ENCODE measurements around the gene DBP.

The DBP gene

GRCh38 chr19:48668761-48669160 is 31.6 kb upstream of the DBP start:
- Histone ChIP-seq H3K27ac (ENCODE audit: extremely low read depth, low read depth, low read length) (no peak overlapping the region), H3K4me1 (ENCODE audit: control insufficient read depth, insufficient read depth, low read length) (no peaks in the 10 kb centered on the region), H3K4me3 (ENCODE audit: low read depth, low read length) (no peak overlapping the region), H3K36me3 (ENCODE audit: control insufficient read depth in 2 of 2, insufficient read depth in 1 of 2, low read length in 2 of 2) (no peaks in the 10 kb centered on the region), H3K9me3 (ENCODE audit: control insufficient read depth, insufficient read depth, low read depth, low read length) (no peaks in the 10 kb centered on the region)
- ChIA-PET POLR2A (no interaction called here), CTCF (interaction anchor here (1.0 to 1.8 kb wide), 2 partner anchors 9 to 530 kb away, joined by 3 to 4 read pairs; no protein-coding TSS in a partner anchor)
- TF ChIP-seq, protein P1, sequence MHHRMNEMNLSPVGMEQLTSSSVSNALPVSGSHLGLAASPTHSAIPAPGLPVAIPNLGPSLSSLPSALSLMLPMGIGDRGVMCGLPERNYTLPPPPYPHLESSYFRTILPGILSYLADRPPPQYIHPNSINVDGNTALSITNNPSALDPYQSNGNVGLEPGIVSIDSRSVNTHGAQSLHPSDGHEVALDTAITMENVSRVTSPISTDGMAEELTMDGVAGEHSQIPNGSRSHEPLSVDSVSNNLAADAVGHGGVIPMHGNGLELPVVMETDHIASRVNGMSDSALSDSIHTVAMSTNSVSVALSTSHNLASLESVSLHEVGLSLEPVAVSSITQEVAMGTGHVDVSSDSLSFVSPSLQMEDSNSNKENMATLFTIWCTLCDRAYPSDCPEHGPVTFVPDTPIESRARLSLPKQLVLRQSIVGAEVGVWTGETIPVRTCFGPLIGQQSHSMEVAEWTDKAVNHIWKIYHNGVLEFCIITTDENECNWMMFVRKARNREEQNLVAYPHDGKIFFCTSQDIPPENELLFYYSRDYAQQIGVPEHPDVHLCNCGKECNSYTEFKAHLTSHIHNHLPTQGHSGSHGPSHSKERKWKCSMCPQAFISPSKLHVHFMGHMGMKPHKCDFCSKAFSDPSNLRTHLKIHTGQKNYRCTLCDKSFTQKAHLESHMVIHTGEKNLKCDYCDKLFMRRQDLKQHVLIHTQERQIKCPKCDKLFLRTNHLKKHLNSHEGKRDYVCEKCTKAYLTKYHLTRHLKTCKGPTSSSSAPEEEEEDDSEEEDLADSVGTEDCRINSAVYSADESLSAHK (tag by site-specific recombination; IDR thresholded peaks at IDR 0.05): 0 out of 2 replicates have a peak, but pooled peaks have one; percentile 14
- no peak for TF ChIP-seq ZNF211 (tag by site-specific recombination; IDR thresholded peaks at IDR 0.05; ENCODE audit: low read depth)
- no peak for TF ChIP-seq ZNF660 (tag by site-specific recombination; IDR thresholded peaks at IDR 0.05)
- TF ChIP-seq ZNF513 (tag by site-specific recombination; IDR thresholded peaks at IDR 0.05): peak; percentile 92

- H3K9me3 ChIP-seq (ENCODE audit: control insufficient read depth, insufficient read depth, low read depth, low read length): no peaks in the 10 kb centered on the region
- H3K27ac ChIP-seq (ENCODE audit: extremely low read depth, low read depth, low read length): no peak overlapping the region
- H3K4me3 ChIP-seq (ENCODE audit: low read depth, low read length): no peak overlapping the region
- POLR2A ChIA-PET: no interaction called here
- CTCF ChIA-PET: interaction anchor here (1.0 to 1.8 kb wide), 2 partner anchors 10 to 531 kb away, joined by 3 to 4 read pairs; no protein-coding TSS in a partner anchor
- H3K4me1 ChIP-seq (ENCODE audit: control insufficient read depth, insufficient read depth, low read length): no peaks in the 10 kb centered on the region
- H3K36me3 ChIP-seq (ENCODE audit: control insufficient read depth in 2 of 2, insufficient read depth in 1 of 2, low read length in 2 of 2): no peaks in the 10 kb centered on the region
- TF ChIP-seq ZNF223 (tag by site-specific recombination; IDR thresholded peaks at IDR 0.05) (no peak), ZNF174 (tag by site-specific recombination; IDR thresholded peaks at IDR 0.05) (no peak), YY2 (tag by site-specific recombination; IDR thresholded peaks at IDR 0.05) (no peak), ZNF138 (tag by site-specific recombination; IDR thresholded peaks at IDR 0.05; ENCODE audit: borderline replicate concordance) (no peak), ZNF416 (tag by site-specific recombination; IDR thresholded peaks at IDR 0.05) (no peak), MEIS1 (CRISPR knock-in tag; IDR thresholded peaks at IDR 0.05; ENCODE audit: borderline replicate concordance) (no peak), ZNF777 (tag by site-specific recombination; IDR thresholded peaks at IDR 0.05; ENCODE audit: borderline replicate concordance) (no peak), OSR2 (tag by site-specific recombination; IDR thresholded peaks at IDR 0.05) (no peak), ZBTB49 (tag by site-specific recombination; IDR thresholded peaks at IDR 0.05; ENCODE audit: low read depth) (no peak), GLIS2 (tag by site-specific recombination; IDR thresholded peaks at IDR 0.05) (no peak), ZNF791 (tag by site-specific recombination; IDR thresholded peaks at IDR 0.05) (no peak), ZBTB6 (tag by site-specific recombination; IDR thresholded peaks at IDR 0.05) (no peak)
- TF ChIP-seq, protein P2, sequence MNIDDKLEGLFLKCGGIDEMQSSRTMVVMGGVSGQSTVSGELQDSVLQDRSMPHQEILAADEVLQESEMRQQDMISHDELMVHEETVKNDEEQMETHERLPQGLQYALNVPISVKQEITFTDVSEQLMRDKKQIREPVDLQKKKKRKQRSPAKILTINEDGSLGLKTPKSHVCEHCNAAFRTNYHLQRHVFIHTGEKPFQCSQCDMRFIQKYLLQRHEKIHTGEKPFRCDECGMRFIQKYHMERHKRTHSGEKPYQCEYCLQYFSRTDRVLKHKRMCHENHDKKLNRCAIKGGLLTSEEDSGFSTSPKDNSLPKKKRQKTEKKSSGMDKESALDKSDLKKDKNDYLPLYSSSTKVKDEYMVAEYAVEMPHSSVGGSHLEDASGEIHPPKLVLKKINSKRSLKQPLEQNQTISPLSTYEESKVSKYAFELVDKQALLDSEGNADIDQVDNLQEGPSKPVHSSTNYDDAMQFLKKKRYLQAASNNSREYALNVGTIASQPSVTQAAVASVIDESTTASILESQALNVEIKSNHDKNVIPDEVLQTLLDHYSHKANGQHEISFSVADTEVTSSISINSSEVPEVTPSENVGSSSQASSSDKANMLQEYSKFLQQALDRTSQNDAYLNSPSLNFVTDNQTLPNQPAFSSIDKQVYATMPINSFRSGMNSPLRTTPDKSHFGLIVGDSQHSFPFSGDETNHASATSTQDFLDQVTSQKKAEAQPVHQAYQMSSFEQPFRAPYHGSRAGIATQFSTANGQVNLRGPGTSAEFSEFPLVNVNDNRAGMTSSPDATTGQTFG (tag by site-specific recombination; IDR thresholded peaks at IDR 0.05; ENCODE audit: borderline replicate concordance): no peak
- TF ChIP-seq, protein P3, sequence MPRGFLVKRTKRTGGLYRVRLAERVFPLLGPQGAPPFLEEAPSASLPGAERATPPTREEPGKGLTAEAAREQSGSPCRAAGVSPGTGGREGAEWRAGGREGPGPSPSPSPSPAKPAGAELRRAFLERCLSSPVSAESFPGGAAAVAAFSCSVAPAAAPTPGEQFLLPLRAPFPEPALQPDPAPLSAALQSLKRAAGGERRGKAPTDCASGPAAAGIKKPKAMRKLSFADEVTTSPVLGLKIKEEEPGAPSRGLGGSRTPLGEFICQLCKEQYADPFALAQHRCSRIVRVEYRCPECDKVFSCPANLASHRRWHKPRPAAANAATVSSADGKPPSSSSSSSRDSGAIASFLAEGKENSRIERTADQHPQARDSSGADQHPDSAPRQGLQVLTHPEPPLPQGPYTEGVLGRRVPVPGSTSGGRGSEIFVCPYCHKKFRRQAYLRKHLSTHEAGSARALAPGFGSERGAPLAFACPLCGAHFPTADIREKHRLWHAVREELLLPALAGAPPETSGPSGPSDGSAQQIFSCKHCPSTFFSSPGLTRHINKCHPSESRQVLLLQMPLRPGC (tag by site-specific recombination; IDR thresholded peaks at IDR 0.05): no peak
Observed at GRCh38 chr19:48668332-48668731, 31.2 kb upstream of the DBP start.
